GM21528 (cell line): ENCODE results near the gene LINGO1.

Experiments
- ATAC-seq: cut with Tn5 transposase; IDR thresholded peaks from one replicate; pipeline ENCODE4 v1.9.1; 2021; ENCODE audit warnings: mild to moderate bottlenecking, moderate library complexity; ENCODE audit not compliant: unreplicated experiment, low FRiP score

LINGO1 gene

DNA sequence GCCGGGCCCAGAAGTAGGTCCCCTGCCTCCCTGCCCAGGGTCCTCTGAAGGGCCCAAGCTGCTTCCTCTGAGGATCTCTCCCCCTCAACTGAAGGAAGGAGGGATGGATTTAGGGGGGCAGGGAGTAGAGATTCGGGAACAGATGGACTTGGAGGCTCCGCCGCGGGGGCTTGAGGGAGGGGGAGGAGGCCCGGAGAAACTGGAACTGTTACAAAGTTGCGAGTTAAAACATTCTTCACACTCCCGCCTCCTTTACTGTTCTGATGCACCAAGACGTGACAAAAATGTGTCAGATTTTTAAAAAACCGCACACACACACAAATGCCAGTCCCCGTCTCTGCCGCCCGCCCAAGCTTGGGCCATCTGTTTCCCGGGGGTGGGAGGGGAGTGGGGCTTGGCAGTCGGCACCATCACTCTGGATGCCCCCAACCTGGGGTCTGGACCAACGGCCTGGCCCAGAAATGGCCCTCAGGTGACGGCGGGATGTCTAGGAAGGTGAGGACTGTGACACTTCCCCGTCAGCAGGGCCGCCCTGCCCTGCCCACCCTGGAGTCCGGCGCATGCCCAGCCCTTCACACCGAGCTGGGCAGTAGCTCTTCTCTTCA lies 25.0 kb upstream of the LINGO1 start:
- ATAC-seq, result no peak

DNA sequence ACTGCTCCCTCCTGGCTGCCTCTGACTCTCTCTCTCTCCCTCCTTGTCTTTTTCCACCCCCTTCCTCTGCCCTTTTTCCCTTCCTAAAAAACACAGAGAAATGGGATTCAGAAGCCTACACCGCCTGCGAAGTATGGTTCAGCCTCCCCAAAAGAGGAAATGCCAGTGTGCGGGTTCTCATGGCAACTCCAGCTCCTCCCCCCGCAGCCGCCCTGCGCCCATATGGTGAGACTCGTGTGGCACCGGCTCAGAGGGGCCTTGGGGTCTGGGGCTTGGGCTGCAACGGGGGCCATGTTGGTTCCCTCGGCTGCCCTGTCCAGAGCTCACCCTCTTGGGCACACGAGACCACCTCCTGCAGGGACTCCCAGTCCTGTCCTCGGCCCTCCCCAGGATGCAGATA lies 23.6 kb upstream of the LINGO1 start:
- no peak for ATAC-seq

DNA sequence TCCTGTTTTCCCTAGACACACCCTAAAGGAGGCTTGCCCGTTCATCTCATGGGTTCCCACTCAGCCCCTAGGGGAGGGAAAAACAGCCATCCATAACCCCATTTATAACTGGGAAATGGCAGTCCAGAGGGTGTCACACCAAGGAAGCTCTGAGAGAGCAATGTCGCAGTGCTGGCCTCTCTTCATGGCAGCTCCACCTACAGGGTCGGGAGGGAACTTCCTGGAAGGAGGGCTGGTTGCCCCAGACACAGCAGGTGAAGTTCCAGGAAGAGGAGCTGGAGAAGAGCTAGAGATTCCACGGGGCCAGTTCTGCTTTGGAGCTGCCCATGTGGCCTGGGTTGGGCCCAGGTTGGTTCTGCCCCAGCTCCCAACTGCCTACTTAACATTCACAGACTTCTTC lies 22.3 kb upstream of the LINGO1 start:
- no peak for ATAC-seq

DNA sequence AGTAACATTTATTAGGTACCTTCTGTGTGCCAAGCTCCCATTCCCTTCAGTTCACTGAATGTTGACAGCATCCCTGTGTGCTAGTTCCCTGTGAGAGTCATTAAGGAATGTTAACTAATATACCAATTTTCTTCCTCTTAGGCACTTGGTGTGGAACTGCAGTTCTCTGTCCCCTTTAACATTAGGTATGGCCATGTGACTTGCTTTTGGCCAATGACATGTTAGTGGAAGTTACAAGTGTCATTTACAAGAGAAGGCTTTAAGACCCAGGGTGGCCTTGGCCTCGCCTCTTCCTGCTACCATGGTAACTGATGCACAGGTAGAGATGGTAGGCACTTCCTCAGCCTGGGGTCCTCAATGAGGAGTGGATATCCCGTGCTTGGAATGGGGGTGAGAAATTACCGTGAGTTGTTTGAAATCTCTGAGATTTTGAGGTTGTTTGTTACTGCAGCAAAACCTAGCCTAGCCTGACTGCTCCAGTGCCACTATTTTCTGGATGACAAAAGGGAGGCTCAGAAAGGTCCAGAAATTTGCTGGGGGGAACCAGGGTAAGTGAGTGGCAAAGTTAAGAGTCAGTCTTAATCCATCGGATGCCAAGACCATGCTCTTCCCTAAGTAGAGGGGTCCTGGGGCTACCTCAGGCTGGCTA lies 21.2 kb upstream of the LINGO1 start:
- no peak for ATAC-seq

DNA sequence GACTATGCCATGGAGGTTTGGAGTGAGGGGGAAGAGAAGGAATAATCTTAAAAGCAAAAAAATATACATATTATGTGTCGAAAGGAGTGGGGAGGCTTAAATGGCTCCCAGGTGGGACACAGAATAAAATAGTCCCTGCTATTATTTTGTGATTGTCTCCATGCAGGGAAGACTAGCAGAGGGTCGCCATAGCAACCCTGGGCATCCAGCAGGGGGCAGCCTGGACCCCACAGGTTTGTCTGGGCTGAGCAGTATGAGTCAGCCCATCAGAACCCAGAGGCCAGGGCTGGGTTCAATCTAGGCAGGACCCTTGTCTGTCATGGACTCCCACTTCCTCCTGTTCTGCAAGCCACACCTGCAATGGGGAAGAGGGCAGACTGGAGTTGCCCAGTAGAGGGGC lies 17.6 kb upstream of the LINGO1 start:
- ATAC-seq, result no peak

DNA sequence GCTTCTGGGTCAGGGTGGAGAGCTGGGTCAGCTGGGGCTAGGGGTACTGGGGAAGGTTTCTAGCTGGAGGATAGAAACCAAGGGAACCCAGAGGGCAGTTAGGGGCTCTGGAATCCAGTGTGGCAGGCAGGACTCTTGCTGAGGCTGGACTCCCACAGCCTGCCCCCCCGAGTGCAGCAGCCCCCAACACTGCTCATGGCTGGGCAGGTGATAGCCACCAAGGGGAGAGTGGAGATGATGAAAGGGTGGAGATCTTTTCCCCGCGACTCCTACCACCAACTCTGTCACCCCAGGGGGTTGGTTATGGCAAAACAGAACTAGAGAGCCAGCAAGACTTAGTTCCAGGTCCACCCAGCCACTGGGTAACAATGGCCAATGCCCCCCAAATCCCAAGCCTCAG lies 16.9 kb upstream of the LINGO1 start:
- no peak for ATAC-seq

DNA sequence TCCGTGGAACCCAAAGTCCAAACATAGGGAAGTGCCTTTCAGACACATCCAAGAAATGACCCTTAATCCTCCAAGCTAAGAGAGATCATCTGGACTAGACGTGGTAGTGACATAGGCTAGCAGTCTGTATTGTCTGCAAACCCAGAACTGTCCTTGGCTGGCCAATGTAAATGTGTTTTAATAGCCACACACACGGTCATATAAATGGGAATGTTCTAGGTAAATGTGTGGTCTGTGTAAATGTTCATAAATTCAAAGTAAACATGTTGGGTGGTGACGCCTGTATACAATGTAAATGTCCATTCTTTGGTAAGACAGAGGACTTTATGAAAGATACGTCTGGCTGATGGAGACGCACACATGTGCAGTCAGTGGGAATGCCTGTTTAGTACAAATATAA lies 16.3 kb upstream of the LINGO1 start:
- ATAC-seq, result no peak

DNA sequence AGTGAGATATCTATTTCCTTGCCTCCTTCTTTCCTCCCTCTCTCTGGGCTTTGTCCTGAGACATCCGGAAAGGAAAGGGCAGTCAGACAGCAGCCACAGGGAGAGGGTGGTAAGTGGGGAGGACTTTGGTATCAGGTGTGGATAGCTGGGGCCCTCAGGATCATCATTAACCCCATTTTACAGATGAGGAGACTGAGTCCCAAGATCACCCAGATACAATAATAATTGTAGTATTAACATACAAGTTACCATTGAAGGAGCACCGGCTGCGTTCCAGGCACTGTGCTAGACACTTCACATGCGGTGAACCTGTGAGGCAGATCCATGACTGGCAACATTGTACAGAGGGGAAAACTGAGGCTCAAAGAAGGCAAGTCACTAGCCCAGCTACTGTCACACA lies 15.2 kb upstream of the LINGO1 start:
- no peak for ATAC-seq

DNA sequence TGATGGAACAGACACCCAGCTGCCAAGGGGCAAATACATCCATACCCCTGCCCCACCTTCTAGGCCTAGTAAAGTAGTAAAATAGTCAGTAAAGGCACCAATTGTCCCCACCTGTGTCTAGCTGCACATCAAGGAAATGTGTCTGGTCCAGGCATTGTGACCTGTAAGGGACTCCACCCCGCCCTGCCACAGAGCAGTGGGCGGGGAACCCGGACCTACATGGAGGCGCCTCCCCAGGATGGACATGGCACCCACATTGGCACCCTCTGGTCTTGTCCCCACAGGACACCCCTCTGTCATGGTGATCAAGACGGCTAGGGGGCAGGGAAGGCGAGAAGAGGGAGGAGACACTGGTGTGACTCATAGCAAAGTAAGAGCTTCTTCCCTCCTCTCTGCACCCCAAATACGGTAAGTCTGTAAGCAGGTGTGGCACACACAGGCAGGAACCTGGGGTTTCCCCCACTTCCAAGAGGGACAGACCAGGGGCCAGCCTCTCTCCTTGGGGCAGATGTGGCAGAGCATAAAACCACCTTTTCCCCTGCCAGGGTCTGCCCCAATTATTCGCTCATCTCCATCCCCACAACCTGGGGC lies 13.5 kb upstream of the LINGO1 start:
- ATAC-seq, result no peak

DNA sequence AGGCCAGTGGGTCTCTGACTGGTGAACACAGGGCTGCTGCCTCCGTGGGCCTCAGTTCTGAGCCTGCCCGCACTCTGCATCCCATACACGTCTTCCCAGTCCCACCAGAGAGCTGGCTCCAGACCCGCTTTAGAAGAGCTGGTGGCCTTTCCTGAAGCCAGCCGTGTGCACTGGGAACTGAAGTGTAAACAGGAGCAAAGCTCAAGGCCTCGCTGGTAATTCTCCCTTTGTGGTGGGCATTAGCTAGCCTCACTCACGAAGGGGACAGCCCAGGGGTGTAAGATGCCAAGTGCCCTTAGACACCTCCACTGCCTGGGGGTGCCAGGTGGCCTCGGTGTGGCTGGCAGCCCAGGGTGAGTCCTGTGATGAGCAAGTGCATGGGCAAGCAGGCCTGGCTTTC lies 12.9 kb upstream of the LINGO1 start:
- ATAC-seq, result no peak

DNA sequence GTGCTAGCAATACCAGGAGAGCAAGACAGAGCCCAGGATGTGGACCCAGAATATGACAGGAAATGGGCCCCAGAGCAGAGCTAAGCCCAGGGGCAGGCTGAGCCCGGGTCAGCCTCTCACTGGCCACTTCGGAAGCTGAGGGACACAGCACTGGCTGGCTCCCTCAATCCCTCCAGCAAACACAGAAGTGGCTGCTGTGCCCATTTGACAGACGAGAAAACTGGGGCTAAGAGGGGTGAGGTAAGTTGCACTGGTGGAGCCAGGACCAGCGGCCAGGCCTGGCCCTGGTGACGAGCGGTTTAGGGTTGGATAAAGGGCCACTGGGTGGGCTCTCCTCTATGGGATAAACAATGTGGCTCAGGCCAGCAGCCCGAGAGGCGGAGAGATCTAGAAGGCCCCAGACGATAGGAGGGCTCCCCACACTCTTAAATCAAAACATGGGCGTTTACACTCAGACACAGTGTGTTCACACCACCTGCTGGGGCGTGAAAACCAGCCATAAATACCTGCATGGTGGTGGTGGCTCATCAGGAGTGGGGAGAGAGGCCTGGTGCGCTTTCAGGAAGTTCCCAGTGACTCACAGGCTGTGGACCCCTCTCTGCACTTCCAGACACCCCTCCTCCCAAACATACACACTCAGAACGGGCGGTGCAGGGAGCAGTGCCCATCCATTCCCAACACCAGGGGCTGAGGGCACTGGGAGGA lies 12.0 kb upstream of the LINGO1 start:
- no peak for ATAC-seq

DNA sequence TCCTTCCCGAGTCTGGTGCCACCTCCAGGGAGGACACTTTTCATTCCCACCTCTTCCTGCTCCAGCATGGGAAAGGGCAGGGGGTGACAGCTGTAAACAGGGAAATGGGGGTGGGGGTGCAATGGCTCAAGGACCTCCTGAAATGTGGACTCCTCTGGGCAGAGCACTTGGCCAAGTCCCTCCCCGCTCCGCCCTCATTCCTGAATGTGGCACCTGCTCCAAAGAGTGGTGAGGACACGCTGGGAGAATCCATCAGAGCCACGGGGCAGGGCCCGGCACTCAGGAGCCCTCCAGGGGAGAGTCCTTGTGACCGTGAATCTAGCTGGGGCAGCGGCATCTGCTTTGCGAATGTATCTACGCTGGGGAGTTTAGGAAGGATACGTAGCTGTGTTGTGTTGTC lies 11.1 kb upstream of the LINGO1 start:
- no peak for ATAC-seq

DNA sequence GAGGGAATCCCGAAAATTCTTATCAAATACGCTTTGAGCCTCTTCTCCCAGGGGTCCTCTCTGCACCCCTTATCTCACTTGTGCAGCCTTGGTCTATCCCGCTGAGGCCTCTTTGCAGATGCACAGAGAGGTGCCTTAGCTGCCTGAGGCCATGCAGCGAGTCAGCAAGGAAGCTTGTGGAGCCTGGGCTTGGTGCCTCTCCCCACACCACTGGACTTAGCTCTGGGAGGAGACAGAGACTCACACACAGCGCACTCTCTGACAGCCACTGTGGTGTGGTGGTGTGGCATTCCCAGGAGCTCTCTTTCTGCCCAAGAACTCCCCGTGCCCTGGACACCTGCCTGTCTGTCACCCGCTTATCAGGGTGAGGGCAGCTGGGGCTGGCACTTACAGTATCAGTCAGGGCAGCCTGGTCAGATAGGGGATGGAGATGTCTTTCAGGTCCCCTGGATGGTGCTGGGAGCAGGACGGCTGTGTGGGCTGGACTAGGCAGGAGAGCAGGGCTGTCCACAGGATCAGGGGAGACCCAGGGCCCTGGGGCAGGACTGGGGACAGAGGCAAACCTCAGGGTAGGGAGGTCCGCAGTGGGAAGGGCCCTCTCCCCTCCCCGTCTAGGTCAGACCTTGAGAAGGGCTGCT lies 10.2 kb upstream of the LINGO1 start:
- ATAC-seq, result no peak

DNA sequence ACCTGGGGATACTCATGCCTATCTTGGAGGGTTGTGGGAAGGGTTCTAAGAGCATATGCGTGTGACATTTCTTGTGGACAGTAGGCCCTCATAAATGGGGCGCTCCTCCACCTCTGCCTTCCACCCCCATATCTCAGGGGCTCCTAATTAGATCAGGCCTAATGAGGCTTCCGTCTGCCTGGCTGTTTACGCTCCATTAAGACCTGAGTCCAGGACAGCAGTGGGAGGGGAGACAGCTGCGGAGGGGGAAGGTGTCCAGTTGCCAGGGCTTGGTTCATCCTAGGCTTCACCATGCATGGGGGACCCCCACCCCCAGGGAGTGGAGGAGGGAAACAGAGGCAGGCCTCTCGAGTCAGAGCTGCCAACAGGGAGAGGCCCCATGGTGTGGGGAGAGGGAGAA lies 9.3 kb upstream of the LINGO1 start:
- no peak for ATAC-seq

DNA sequence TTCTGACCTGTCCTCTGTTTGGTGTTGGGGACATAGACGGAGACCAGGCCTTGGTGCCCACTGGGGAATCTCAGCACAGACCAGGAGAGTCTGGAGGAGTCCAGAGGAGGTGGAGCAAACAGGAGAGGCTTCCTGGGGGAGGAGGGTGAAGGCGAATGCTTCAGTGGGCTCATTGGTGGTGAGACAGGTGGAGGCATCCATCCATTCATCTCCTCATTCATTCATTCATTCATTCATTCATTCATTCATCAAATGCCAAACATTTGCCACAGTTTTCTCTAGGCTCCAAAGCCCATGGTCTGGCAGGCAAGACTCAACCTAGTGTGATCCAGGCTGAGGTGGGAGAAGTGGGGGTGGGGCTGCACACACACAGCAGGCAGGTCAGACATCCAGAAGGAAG lies 7.9 kb upstream of the LINGO1 start:
- no peak for ATAC-seq

DNA sequence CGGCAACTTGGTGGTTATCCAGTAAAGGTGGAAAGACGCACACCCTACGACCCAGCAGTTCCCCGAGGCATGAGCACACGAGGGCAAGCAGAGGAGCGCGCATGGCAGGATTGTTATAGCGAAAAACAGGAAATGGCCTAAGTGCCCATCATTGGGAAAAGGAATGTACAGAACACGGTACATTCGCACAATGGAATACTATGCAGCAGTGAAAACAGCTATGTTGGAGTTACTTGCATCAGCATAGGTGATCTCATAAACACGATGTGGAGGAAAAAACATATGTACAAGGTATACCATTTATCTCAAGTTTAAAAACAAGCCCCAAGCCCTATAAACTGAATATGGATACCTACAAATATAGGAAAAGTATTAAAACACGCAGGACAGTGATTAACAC lies 6.7 kb upstream of the LINGO1 start:
- no peak for ATAC-seq

DNA sequence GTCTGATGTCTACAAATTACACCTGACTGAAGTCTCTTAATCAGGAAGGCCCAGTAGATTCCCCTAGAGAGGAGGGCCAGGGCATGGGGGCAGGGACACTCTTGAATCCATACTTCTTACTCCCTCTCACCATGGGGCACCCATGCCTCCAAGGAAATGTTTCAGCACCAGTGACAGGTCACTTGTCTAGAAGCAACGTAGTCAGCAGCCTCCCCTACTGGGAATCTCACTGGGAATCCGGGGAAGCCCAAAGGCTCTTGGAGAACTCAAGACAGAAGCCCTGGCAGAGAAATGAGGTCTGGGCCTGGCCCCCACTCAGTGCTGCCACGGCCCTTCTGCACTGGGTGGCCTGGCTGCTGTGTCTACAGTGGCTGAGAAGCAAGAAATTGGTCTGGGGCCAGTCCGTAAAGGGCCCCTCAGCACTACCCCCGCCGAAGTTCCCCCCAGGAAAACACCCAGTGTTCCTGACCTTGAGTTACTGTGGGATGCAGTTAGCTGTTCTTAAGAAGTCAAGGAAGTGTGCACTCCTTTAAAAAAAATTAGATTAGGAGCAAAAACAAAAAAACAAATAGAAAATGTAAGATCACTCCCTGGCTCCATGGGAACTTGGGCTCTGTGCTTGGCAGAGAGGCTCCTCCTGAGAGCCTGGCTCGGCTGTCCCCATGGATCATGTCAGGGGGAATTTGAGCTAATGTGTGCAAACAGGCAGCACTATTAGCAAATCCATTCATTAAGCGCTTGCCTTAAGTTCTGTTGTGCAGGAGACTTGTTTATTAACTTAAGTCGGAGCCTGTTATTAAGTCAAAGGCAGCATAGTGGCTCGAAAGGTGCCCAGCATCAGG lies 5.4 kb upstream of the LINGO1 start:
- ATAC-seq, result no peak

DNA sequence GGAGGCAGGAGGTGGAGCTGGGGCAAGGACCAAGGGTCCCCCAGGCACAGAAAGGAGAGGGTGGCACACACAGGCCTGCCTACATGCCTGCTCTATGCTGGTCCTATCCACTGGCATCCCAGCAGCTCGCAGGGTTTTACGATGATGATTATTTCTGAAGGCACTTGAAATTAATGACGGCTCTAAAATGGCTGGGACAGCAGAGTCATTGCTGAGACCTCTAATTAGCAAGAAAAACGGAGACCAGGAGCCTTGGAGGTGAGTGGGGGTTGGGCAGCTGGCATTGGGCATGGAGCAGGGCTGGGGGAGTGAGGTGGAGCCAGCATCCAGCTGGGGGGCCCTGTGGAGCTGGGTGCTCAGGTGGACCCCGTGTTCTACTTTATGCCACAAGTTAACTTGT lies 3.5 kb upstream of the LINGO1 start:
- ATAC-seq, result no peak

DNA sequence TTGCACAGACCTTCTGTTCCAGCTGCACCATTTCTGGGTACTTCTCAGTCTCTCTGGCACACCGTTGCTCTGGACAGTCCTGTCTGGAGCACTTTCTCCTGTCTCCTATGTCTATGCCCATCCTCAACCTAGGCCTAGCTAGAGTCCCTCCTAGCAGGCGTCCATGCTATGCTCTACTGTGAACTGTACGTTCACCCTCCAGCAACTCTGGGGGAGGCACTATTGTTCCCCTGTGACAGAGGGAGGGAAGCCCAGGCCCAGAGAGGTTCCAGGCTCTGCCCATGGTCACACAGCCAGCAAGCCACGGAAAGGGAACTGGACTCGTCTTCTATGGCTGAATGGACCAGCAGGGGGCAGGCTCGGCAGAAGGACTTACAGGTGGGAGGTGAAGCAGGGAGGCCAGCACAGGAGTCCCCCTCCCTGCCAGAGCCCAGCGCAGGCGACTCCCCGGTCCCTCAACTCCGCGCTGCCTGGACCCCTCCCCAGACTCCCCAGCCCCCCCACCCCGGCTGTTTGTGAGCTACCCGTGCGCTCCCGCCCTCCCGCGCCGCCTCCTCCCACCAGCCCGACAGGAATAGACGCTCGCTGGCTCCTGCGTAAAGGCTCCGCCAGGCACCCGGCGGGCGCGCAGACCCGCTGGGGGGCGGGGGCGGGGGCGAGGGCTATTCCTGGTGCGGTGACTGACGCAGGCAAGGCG lies 1.7 kb upstream of the LINGO1 start:
- no peak for ATAC-seq

DNA sequence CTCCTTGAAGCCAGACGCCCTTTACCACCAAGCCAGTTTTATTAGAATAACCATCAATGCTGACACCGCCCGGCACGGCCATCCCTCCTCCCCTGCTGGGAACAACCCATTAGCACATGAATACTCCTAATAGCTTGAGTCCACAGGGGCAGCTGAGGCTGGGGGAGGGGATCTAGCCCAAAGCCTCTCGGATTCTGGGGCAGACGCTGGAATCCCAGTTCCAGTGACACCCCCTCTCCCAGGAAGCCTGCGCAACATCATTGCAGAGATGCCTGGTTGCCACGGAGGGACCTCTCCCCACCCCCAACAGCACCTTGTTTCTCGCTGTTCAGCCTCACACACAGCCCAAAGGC lies 1.2 kb upstream of the LINGO1 start:
- no peak for ATAC-seq
